OCI-LY7 (cell line): ENCODE results near the gene ZFR.

Experiments
- CTCF ChIP-seq: fragments of 200-600 bp; sonication (generic); conservative IDR thresholded peaks from 2 replicates; pipeline ENCODE4 v1.5.1; 2014; ENCODE audit warnings: mild to moderate bottlenecking, antibody characterized with exemption, low read length, moderate library complexity, mixed read lengths
- EZH2phosphoT487 ChIP-seq: fragments of 200-600 bp; sonication (generic); IDR thresholded peaks from 2 replicates; pipeline ENCODE4 v1.6.1; 2018; ENCODE audit warnings: low read depth, borderline replicate concordance, mild to moderate bottlenecking, mixed run types, antibody characterized with exemption, low read length, moderate library complexity, mixed read lengths

GRCh38 chr5:32460702-32461101 is 16.2 kb upstream of the ZFR start:
- no peak for TF ChIP-seq CTCF
- TF ChIP-seq EZH2phosphoT487: no peak
